ENCODE results near the gene PITPNM3. TPM values are rescaled to one million over a fixed set of nuclear protein-coding genes. Genes with fewer than 3 reads are reported as not detected.

PITPNM3 gene
- total and polyA plus RNA-seq, 2 experiments from 2014 or later: 1.5 to 2.0 TPM

GRCh38 chr17:6545291-6545690 is 11.1 kb downstream of the PITPNM3 start:
- H3K4me1 ChIP-seq (ENCODE audit: insufficient read depth): peaks cover 11% of the 10 kb centered on the region
- H3K79me2 ChIP-seq: no peaks in the 10 kb centered on the region
- no peaks in the 10 kb centered on the region for H4K20me1 ChIP-seq (ENCODE audit: insufficient read depth, poor library complexity, severe bottlenecking)
- H3K9me3 ChIP-seq (ENCODE audit: low read depth): no peaks in the 10 kb centered on the region
- H3K27ac ChIP-seq: no peak overlapping the region
- H3K9me2 ChIP-seq (replicated peaks; ENCODE audit: insufficient read depth): no peaks in the 10 kb centered on the region
- 83% methylated on average over 7 of the region's 8 CpGs for WGBS (ENCODE audit: low lambda C conversion rate, missing lambda C conversion rate)
- H3K27me3 ChIP-seq: no peaks in the 10 kb centered on the region
- DNase-seq (ENCODE audit: low spot score): no peak
- H3K4me3 ChIP-seq: no peak overlapping the region
- no peak overlapping the region for H2AFZ ChIP-seq
- no peak overlapping the region for H3K4me2 ChIP-seq
- no peaks in the 10 kb centered on the region for H3K36me3 ChIP-seq (replicated peaks; ENCODE audit: insufficient read depth, low read depth)
- TF ChIP-seq, protein P1, sequence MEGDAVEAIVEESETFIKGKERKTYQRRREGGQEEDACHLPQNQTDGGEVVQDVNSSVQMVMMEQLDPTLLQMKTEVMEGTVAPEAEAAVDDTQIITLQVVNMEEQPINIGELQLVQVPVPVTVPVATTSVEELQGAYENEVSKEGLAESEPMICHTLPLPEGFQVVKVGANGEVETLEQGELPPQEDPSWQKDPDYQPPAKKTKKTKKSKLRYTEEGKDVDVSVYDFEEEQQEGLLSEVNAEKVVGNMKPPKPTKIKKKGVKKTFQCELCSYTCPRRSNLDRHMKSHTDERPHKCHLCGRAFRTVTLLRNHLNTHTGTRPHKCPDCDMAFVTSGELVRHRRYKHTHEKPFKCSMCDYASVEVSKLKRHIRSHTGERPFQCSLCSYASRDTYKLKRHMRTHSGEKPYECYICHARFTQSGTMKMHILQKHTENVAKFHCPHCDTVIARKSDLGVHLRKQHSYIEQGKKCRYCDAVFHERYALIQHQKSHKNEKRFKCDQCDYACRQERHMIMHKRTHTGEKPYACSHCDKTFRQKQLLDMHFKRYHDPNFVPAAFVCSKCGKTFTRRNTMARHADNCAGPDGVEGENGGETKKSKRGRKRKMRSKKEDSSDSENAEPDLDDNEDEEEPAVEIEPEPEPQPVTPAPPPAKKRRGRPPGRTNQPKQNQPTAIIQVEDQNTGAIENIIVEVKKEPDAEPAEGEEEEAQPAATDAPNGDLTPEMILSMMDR (IDR thresholded peaks at IDR 0.05; ENCODE audit: poor library complexity): no peak
- TF ChIP-seq EZH2 (IDR thresholded peaks at IDR 0.05; ENCODE audit: borderline replicate concordance) (no peak), EZH2phosphoT487 (IDR thresholded peaks at IDR 0.05; ENCODE audit: low read depth, severe bottlenecking, unreplicated experiment) (no peak)

GRCh38 chr17:6544011-6544370 is 12.4 kb downstream of the PITPNM3 start:
- no peak overlapping the region for H3K27ac ChIP-seq
- H3K4me2 ChIP-seq: no peak overlapping the region
- H3K27me3 ChIP-seq: no peaks in the 10 kb centered on the region
- no peaks in the 10 kb centered on the region for H3K79me2 ChIP-seq
- no peaks in the 10 kb centered on the region for H3K9me3 ChIP-seq (ENCODE audit: low read depth)
- WGBS (ENCODE audit: low lambda C conversion rate, missing lambda C conversion rate): 93% methylated on average over 5 of the region's 5 CpGs
- no peak overlapping the region for H2AFZ ChIP-seq
- DNase-seq (ENCODE audit: low spot score): no peak
- no peak overlapping the region for H3K4me3 ChIP-seq
- H3K4me1 ChIP-seq (ENCODE audit: insufficient read depth): peaks cover 10% of the 10 kb centered on the region
- H4K20me1 ChIP-seq (ENCODE audit: insufficient read depth, poor library complexity, severe bottlenecking): no peaks in the 10 kb centered on the region
- H3K9me2 ChIP-seq (replicated peaks; ENCODE audit: insufficient read depth): no peaks in the 10 kb centered on the region
- TF ChIP-seq, protein P1 (IDR thresholded peaks at IDR 0.05; ENCODE audit: poor library complexity): no peak
- TF ChIP-seq EZH2 (IDR thresholded peaks at IDR 0.05; ENCODE audit: borderline replicate concordance): no peak
- TF ChIP-seq EZH2phosphoT487 (IDR thresholded peaks at IDR 0.05; ENCODE audit: low read depth, severe bottlenecking, unreplicated experiment): no peak
- H3K36me3 ChIP-seq (replicated peaks; ENCODE audit: insufficient read depth, low read depth): no peaks in the 10 kb centered on the region

DNA sequence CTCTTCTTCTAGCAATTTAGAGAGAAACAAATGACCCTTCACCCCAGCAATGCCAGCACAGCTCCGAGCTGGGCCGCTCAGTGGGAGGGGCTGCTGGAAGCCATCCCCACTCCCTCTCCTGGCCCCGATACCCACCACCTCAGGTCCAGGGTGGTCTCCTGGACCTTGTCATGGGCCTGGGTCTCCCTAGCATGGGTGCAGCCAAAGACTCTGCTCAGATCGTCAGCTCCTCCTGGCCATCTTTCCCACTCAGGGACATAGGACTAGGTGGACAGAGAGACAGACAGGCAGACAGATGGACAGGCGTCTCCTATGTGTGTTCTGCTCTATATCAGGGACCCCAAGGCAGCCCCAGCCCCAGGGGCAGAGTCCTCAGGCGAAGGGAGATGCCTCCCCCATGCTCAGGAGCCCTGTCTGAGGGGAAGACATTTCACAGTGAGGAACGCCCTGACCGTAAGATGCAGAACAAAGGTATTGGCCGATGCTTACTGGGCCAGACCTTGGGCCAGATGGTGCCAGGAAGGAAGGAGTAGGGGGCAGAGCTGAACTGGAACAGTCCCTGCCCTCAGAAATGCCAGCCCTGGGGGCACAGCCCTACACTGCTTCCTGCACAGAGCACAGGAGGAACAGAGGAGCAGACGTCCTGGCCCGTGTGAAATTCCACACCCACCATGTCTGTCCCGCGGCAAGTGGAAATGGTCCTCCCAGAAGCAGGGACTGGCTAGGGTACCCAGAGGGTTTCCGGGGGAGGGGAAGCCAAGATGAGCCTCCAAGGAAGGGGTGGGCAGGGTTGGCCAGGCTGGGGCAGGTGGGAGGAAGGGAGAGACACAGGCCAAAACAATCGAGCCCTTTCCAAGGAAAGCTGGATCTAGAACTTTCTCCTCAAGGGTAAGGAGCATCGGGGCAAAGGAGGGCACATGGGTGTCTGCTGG is 13.0 kb downstream of the PITPNM3 start:
- no peak overlapping the region for H2AFZ ChIP-seq
- no peaks in the 10 kb centered on the region for H3K36me3 ChIP-seq (replicated peaks; ENCODE audit: insufficient read depth, low read depth)
- no peak overlapping the region for H3K4me3 ChIP-seq
- 92% methylated on average over 16 of the region's 16 CpGs for WGBS (ENCODE audit: low lambda C conversion rate, missing lambda C conversion rate)
- TF ChIP-seq EZH2 (IDR thresholded peaks at IDR 0.05; ENCODE audit: borderline replicate concordance) (no peak), EZH2phosphoT487 (IDR thresholded peaks at IDR 0.05; ENCODE audit: low read depth, severe bottlenecking, unreplicated experiment) (no peak)
- TF ChIP-seq, protein P1 (IDR thresholded peaks at IDR 0.05; ENCODE audit: poor library complexity): no peak
- H3K79me2 ChIP-seq: no peaks in the 10 kb centered on the region
- no peaks in the 10 kb centered on the region for H3K27me3 ChIP-seq
- no peaks in the 10 kb centered on the region for H3K9me3 ChIP-seq (ENCODE audit: low read depth)
- H3K4me2 ChIP-seq: no peak overlapping the region
- no peaks in the 10 kb centered on the region for H4K20me1 ChIP-seq (ENCODE audit: insufficient read depth, poor library complexity, severe bottlenecking)
- H3K27ac ChIP-seq: no peak overlapping the region
- DNase-seq (ENCODE audit: low spot score): no peak
- H3K9me2 ChIP-seq (replicated peaks; ENCODE audit: insufficient read depth): no peaks in the 10 kb centered on the region
- H3K4me1 ChIP-seq (ENCODE audit: insufficient read depth): peaks cover 4% of the 10 kb centered on the region

All from hepatocyte (in vitro differentiated cells).